T-helper 2 cell treated with Interferon-gamma antibody and Interleukin-4, amounts not matched to agents 5 μg/mL and 100 μg/mL, for 36 hours (primary cell): ENCODE results near the gene PDE8B.
"Not testable (repeated sequence)": the region's sequence is repeated elsewhere in the genome, so short reads cannot be mapped to it uniquely, and the experiment has no call there.

Experiments
- DNase-seq: peaks from one replicate; pipeline ENCODE4 v3.0.0; 2021; ENCODE audit warnings: low spot score
- H3K27ac Mint-ChIP-seq: one replicate; pipeline ENCODE4 v1.8.0; 2021; ENCODE audit warnings: mild to moderate bottlenecking, mixed read lengths
- H3K27me3 Mint-ChIP-seq: one replicate; pipeline ENCODE4 v1.8.0; 2021; ENCODE audit warnings: low read depth, mixed read lengths
- H3K36me3 Mint-ChIP-seq: one replicate; pipeline ENCODE4 v1.8.0; 2021; ENCODE audit warnings: low read depth, mixed read lengths
- H3K4me1 Mint-ChIP-seq: one replicate; pipeline ENCODE4 v1.8.0; 2021; ENCODE audit warnings: low read depth, mixed read lengths
- H3K4me3 Mint-ChIP-seq: one replicate; pipeline ENCODE4 v1.8.0; 2022; ENCODE audit warnings: mild to moderate bottlenecking, moderate library complexity, mixed read lengths
- H3K9me3 Mint-ChIP-seq: one replicate; pipeline ENCODE4 v1.8.0; 2021; ENCODE audit warnings: mixed read lengths

The PDE8B gene

DNA sequence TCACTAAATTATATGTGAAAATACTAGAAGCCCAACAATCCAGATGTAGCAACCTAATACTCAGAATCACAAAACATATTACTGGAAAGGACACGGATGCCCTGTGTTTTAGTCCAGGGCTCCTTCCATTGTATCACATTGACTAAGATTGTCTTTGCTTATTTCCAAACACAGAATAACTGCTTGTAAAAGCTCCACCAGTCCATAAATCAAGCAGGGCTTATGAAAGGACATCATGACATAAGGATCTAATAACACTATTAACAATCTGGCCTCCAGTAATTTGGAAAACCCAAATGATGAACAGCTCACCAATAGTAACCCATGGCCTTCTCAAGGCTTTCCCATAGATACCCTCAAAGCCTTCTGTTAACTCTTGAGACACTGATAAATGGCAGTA is 241.9 kb downstream of the PDE8B start:
- Mint-ChIP-seq H3K27me3 (no peaks in the 10 kb centered on the region), H3K4me1 (no peaks in the 10 kb centered on the region), H3K9me3 (peaks cover 2% of the 10 kb centered on the region), H3K27ac (no peak overlapping the region), H3K36me3 (peaks cover 40% of the 10 kb centered on the region), H3K4me3 (no peak overlapping the region)
- no peak for DNase-seq

DNA sequence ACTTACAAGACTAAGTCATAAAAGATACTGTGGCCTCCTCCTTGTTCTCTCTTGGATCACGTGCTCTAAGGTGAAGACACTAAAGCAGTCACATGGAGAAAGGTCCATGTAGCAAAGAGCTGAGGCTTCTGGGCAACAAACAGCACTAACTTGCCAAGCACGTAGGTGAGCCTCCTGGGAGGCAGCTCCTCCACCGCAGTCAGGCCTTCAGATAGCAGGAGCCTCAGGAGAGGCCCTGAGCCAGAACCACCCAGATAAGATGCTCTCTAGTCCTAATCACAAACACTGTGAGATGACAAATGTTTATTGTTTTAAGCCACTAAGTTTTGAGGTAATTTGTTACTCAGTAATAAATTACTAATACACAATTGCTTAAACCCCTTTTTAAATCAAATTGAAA is 243.6 kb downstream of the PDE8B start:
- H3K4me3 Mint-ChIP-seq: no peak overlapping the region
- H3K36me3 Mint-ChIP-seq: peaks cover 27% of the 10 kb centered on the region
- H3K27me3 Mint-ChIP-seq: no peaks in the 10 kb centered on the region
- no peaks in the 10 kb centered on the region for H3K4me1 Mint-ChIP-seq
- H3K9me3 Mint-ChIP-seq: no peaks in the 10 kb centered on the region
- H3K27ac Mint-ChIP-seq: no peak overlapping the region
- no peak for DNase-seq

DNA sequence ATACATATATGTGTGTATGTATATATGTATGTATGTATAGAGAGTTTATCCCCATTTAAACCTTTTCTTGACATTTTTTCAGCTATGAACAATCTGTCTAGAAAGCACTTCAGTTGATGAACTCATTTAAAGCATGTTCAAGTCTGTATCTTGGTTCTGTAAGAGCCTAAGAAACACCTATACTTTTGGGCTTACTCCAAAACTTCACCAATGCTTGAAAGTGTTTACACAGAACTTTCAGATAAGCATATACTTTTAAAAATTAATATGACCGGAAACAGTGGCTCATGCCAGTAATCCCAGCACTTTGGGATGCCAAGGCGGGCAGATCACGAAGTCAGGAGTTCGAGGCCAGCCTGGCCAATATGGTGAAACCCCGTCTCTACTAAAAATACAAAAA is 250.8 kb downstream of the PDE8B start:
- H3K27ac Mint-ChIP-seq: no peak overlapping the region
- no peak for DNase-seq

DNA sequence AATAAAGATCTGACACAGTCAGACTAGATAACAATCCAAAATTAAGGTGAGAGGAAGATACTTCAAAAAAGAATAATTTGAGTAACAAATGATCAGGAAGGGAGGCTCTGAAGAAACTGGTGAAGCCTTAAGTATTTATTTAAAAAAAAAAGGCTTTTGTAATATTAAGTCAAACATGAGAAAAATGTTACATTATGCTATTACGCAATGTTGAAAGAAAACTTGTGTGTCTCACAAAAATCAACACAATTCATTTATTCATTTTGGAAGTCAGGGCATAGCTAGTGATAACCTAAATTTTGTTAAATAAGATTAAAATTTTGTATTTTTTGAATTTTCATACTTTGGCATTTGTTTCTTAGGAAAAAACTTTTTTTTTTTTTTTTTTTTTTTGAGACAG is 253.4 kb downstream of the PDE8B start:
- no peak overlapping the region for H3K27ac Mint-ChIP-seq
- H3K9me3 Mint-ChIP-seq: peaks cover 5% of the 10 kb centered on the region
- no peaks in the 10 kb centered on the region for H3K27me3 Mint-ChIP-seq
- no peak overlapping the region for H3K4me3 Mint-ChIP-seq
- DNase-seq: no peak
- peaks cover 18% of the 10 kb centered on the region for H3K36me3 Mint-ChIP-seq
- H3K4me1 Mint-ChIP-seq: peaks cover 9% of the 10 kb centered on the region

More for the DNA sequence above, 250.8 kb downstream of the PDE8B start:
- Mint-ChIP-seq H3K4me1 (peaks cover 7% of the 10 kb centered on the region), H3K9me3 (no peaks in the 10 kb centered on the region), H3K4me3 (no peak overlapping the region), H3K27me3 (no peaks in the 10 kb centered on the region), H3K36me3 (peaks cover 11% of the 10 kb centered on the region)

DNA sequence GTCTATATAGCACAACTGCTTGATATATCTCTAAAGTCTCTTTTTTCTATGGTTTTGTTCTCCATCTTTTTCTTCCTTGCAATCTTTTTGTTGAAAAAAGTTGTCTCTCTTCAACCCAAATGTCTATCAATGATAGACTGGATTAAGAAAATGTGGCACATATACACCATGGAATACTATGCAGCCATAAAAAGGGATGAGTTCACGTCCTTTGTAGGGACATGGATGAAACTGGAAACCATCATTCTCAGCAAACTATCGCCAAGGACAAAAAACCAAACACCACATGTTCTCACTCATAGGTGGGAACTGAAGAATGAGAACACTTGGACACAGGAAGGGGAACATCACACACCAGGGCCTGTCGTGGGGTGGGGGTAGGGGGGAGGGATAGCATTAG is 258.4 kb downstream of the PDE8B start:
- DNase-seq, H3K27me3 Mint-ChIP-seq, H3K27ac Mint-ChIP-seq, H3K4me1 Mint-ChIP-seq, H3K4me3 Mint-ChIP-seq: not testable (repeated sequence)
- H3K9me3 Mint-ChIP-seq: peaks cover 21% of the 10 kb centered on the region
- peaks cover 44% of the 10 kb centered on the region for H3K36me3 Mint-ChIP-seq

DNA sequence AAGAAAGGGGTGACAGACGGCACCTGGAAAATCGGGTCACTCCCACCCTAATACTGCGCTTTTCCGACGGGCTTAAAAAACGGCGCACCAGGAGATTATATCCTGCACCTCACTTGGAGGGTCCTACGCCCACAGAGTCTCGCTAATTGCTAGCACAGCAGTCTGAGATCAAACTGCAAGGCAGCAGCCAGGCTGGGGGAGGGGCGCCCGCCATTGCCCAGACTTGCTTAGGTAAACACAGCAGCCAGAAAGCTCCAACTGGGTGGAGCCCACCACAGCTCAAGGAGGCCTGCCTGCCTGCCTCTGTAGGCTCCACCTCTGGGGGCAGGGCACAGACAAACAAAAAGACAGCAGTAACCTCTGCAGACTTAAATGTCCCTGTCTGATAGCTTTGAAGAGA is 264.6 kb downstream of the PDE8B start:
- H3K9me3 Mint-ChIP-seq, H3K27ac Mint-ChIP-seq, DNase-seq, H3K4me3 Mint-ChIP-seq, H3K4me1 Mint-ChIP-seq, H3K27me3 Mint-ChIP-seq: not testable (repeated sequence)
- peaks cover 57% of the 10 kb centered on the region for H3K36me3 Mint-ChIP-seq
